Measurements from ENCODE around the gene TMEM63A. TPM values are rescaled to one million over a fixed set of nuclear protein-coding genes. Genes with fewer than 3 reads are reported as not detected.

The TMEM63A gene
- total and polyA plus RNA-seq, 2 of the 13 experiments (the other 11 are each of a cell fraction or from before 2014, with no cell fraction given): 23.9 to 53.3 TPM

DNA sequence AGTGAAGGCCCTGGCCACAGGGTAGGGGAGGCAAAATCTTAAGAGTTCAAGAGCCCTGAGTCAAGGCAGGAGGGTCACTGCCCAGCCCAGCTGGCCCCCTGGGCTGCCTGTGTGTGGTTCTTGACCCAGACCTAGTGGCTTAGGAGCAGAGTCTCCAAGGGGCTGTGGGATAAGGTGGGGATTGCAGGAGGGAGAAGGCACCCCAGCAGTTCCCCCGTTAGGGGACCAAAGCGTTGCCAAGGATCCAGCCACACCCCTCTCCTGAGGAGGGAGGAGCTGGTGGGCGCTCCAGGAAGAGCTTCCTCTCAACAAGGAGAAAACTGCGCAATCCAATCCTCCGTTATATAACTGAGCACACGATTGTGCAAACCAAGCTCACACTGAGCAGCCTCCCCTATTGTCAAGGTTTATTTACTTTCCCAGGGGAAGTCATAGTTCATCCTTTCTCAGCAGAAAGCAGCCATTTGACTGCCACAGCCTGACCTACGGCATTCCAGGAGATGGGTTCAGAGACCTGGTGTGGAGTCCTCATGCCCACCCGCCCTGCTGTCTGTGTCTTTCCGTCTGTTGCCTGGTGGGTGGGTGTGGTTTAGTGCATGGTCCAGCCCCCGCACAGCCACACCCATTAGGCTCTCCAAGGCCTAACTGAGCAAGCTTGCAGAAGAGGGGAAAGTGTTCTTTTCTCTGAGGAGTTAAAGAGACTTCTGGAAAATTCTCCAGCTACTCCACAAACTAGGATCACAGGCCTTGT, 68.8 kb downstream of the TMEM63A start (continued):
- TF ChIP-seq, protein P1, sequence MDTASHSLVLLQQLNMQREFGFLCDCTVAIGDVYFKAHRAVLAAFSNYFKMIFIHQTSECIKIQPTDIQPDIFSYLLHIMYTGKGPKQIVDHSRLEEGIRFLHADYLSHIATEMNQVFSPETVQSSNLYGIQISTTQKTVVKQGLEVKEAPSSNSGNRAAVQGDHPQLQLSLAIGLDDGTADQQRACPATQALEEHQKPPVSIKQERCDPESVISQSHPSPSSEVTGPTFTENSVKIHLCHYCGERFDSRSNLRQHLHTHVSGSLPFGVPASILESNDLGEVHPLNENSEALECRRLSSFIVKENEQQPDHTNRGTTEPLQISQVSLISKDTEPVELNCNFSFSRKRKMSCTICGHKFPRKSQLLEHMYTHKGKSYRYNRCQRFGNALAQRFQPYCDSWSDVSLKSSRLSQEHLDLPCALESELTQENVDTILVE (CRISPR knock-in tag; IDR thresholded peaks at IDR 0.05): peak; percentile 94
- TF ChIP-seq TBX3 (IDR thresholded peaks at IDR 0.05; ENCODE audit: borderline replicate concordance) (peak; percentile 30; the same call in 1 of the 2 replicates), FOXK1 (CRISPR knock-in tag; IDR thresholded peaks at IDR 0.05; ENCODE audit: borderline replicate concordance, low read depth) (peak; percentile 97), ZBTB7B (CRISPR knock-in tag; IDR thresholded peaks at IDR 0.05) (peak; percentile 99), PRDM4 (CRISPR knock-in tag; IDR thresholded peaks at IDR 0.05; ENCODE audit: borderline replicate concordance) (no peak), ZNF841 (CRISPR knock-in tag; IDR thresholded peaks at IDR 0.05; ENCODE audit: borderline replicate concordance) (no peak), RXRA (CRISPR knock-in tag; IDR thresholded peaks at IDR 0.05) (peak; percentile 97), ZNF883 (CRISPR knock-in tag; IDR thresholded peaks at IDR 0.05; ENCODE audit: not compliant biosample characterization) (no peak), SOX6 (IDR thresholded peaks at IDR 0.05) (no peak), SOX6 (CRISPR knock-in tag; IDR thresholded peaks at IDR 0.05) (peak; percentile 100), ASH2L (IDR thresholded peaks at IDR 0.05; ENCODE audit: insufficient read length, low read depth, low read length) (no peak), ZFYVE20 (CRISPR knock-in tag; IDR thresholded peaks at IDR 0.05; ENCODE audit: borderline replicate concordance, low read depth) (no peak), TEAD2 (CRISPR knock-in tag; IDR thresholded peaks at IDR 0.05) (0 out of 2 replicates have a peak, but pooled peaks have one; percentile 23), TAF15 (IDR thresholded peaks at IDR 0.05; ENCODE audit: low read depth, low read length, poor library complexity, severe bottlenecking) (no peak), ZBTB14 (CRISPR knock-in tag; IDR thresholded peaks at IDR 0.05) (no peak), KLF6 (CRISPR knock-in tag; IDR thresholded peaks at IDR 0.05) (peak; percentile 96), HNRNPH1 (optimal IDR thresholded peaks at IDR 0.05; ENCODE audit: low read depth, low read length) (no peak), TCF12 (IDR thresholded peaks at IDR 0.05) (no peak), TCF12 (CRISPR knock-in tag; IDR thresholded peaks at IDR 0.05) (peak; percentile 84; the same call in 1 of the 2 replicates)
- TF ChIP-seq, protein P2, sequence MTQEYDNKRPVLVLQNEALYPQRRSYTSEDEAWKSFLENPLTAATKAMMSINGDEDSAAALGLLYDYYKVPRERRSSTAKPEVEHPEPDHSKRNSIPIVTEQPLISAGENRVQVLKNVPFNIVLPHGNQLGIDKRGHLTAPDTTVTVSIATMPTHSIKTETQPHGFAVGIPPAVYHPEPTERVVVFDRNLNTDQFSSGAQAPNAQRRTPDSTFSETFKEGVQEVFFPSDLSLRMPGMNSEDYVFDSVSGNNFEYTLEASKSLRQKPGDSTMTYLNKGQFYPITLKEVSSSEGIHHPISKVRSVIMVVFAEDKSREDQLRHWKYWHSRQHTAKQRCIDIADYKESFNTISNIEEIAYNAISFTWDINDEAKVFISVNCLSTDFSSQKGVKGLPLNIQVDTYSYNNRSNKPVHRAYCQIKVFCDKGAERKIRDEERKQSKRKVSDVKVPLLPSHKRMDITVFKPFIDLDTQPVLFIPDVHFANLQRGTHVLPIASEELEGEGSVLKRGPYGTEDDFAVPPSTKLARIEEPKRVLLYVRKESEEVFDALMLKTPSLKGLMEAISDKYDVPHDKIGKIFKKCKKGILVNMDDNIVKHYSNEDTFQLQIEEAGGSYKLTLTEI (CRISPR knock-in tag; conservative IDR thresholded peaks at IDR 0.05): no peak
- TF ChIP-seq, protein P3, sequence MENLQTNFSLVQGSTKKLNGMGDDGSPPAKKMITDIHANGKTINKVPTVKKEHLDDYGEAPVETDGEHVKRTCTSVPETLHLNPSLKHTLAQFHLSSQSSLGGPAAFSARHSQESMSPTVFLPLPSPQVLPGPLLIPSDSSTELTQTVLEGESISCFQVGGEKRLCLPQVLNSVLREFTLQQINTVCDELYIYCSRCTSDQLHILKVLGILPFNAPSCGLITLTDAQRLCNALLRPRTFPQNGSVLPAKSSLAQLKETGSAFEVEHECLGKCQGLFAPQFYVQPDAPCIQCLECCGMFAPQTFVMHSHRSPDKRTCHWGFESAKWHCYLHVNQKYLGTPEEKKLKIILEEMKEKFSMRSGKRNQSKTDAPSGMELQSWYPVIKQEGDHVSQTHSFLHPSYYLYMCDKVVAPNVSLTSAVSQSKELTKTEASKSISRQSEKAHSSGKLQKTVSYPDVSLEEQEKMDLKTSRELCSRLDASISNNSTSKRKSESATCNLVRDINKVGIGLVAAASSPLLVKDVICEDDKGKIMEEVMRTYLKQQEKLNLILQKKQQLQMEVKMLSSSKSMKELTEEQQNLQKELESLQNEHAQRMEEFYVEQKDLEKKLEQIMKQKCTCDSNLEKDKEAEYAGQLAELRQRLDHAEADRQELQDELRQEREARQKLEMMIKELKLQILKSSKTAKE (CRISPR knock-in tag; IDR thresholded peaks at IDR 0.05; ENCODE audit: borderline replicate concordance): peak; percentile 98

Measured in HepG2 (cell line).